CD14-positive monocyte (primary cell): ENCODE data around the gene NOP58. TPM values are rescaled to one million over a fixed set of nuclear protein-coding genes. Genes with fewer than 3 reads are reported as not detected.
"Not testable (repeated sequence)": the region's sequence is repeated elsewhere in the genome, so short reads cannot be mapped to it uniquely, and the experiment has no call there.

Experiments
- DNase-seq, 3 donors: peaks; one replicate each; pipeline ENCODE4 v3.0.0-alpha.2; 2011 to 2022
- H2AFZ ChIP-seq: 2 replicates; pipeline ENCODE4 v1.6.0; 2012; ENCODE audit warnings: mild to moderate bottlenecking, low read depth, low read length, inconsistent platforms; ENCODE audit not compliant: insufficient read depth, poor library complexity, severe bottlenecking
- H3K27ac ChIP-seq, 2 donors: 1 replicate in 1 of 2; 2 replicates in 1 of 2; pipeline ENCODE4 v1.5.1; 2012 to 2013; ENCODE audit warnings: low read length in 2 of 2, control low read depth in 1 of 2, inconsistent platforms in 1 of 2, low read depth in 1 of 2, mild to moderate bottlenecking in 1 of 2
- H3K27me3 ChIP-seq, 2 donors: one replicate each; pipeline versions ENCODE4 v1.6.0 to v1.6.1; 2011 to 2013; ENCODE audit warnings: low read length in 2 of 2; ENCODE audit not compliant: control insufficient read depth in 2 of 2, insufficient read depth in 2 of 2
- H3K36me3 ChIP-seq, 2 donors: replicated peaks in 1 of 2; 1 replicate in 1 of 2; 2 replicates in 1 of 2; pipeline versions ENCODE4 v1.5.1 to v1.6.1; 2012 to 2013; ENCODE audit warnings: low read length in 2 of 2, control low read depth in 1 of 2, inconsistent platforms in 1 of 2, mild to moderate bottlenecking in 1 of 2; ENCODE audit not compliant: insufficient read depth in 2 of 2, control insufficient read depth in 1 of 2
- H3K4me1 ChIP-seq, 2 donors: 1 replicate in 1 of 2; 2 replicates in 1 of 2; pipeline versions ENCODE4 v1.5.1 to v1.6.1; 2012 to 2013; ENCODE audit warnings: low read length in 2 of 2, control low read depth in 1 of 2, inconsistent platforms in 1 of 2, mild to moderate bottlenecking in 1 of 2, moderate library complexity in 1 of 2; ENCODE audit not compliant: insufficient read depth in 2 of 2, control insufficient read depth in 1 of 2
- H3K4me2 ChIP-seq: replicated peaks from 2 replicates; pipeline ENCODE3; 2012; ENCODE audit warnings: low read length, moderate library complexity, mild to moderate bottlenecking; ENCODE audit not compliant: poor library complexity, severe bottlenecking; ENCODE audit errors: extremely low read depth
- H3K4me3 ChIP-seq, 3 experiments: fragments of 200-600 bp in 1 of 3; sonication (generic) in 1 of 3; replicated peaks in 1 of 3; 1 replicate in 2 of 3; 2 replicates in 1 of 3; pipeline ENCODE4 v1.5.1; 2011 to 2013; ENCODE audit warnings: low read length in 3 of 3, mild to moderate bottlenecking in 3 of 3, control low read depth in 2 of 3, low read depth in 2 of 3, inconsistent platforms in 1 of 3, moderate library complexity in 1 of 3
- H3K79me2 ChIP-seq: 2 replicates; pipeline ENCODE4 v1.6.0; 2012; ENCODE audit warnings: mild to moderate bottlenecking, control low read depth, inconsistent platforms, low read length, moderate library complexity; ENCODE audit not compliant: insufficient read depth
- H3K9ac ChIP-seq: 2 replicates; pipeline ENCODE4 v1.6.0; 2017; ENCODE audit warnings: low read length, mild to moderate bottlenecking; ENCODE audit not compliant: insufficient read depth, poor library complexity, severe bottlenecking
- H3K9me3 ChIP-seq, 2 donors: replicated peaks in 1 of 2; 1 replicate in 1 of 2; 2 replicates in 1 of 2; pipeline versions ENCODE4 v1.5.1 to v1.6.1; 2012 to 2013; ENCODE audit warnings: low read length in 2 of 2, control low read depth in 1 of 2; ENCODE audit not compliant: control insufficient read depth in 1 of 2, insufficient read depth in 1 of 2
- H4K20me1 ChIP-seq: 2 replicates; pipeline ENCODE4 v1.6.0; 2012; ENCODE audit warnings: mild to moderate bottlenecking, low read length, control low read depth, moderate library complexity; ENCODE audit not compliant: insufficient read depth
- H3K27ac Mint-ChIP-seq, 7 donors: one replicate each; pipeline ENCODE4 v1.8.0; 2020; ENCODE audit warnings: mild to moderate bottlenecking in 7 of 7, mixed read lengths in 7 of 7, moderate library complexity in 6 of 7, inconsistent platforms in 2 of 7
- H3K27me3 Mint-ChIP-seq, 3 donors: one replicate each; pipeline ENCODE4 v1.8.0; 2021 to 2022; ENCODE audit warnings: low read depth in 3 of 3, mild to moderate bottlenecking in 3 of 3, mixed read lengths in 3 of 3, moderate library complexity in 3 of 3, inconsistent platforms in 1 of 3
- H3K36me3 Mint-ChIP-seq, 2 donors: one replicate each; pipeline ENCODE4 v1.8.0; 2020; ENCODE audit warnings: mixed read lengths in 2 of 2, inconsistent platforms in 1 of 2, mild to moderate bottlenecking in 1 of 2
- H3K4me1 Mint-ChIP-seq: one replicate; pipeline ENCODE4 v1.8.0; 2020; ENCODE audit warnings: mild to moderate bottlenecking, mixed read lengths
- H3K4me3 Mint-ChIP-seq, 2 donors: one replicate each; pipeline ENCODE4 v1.8.0; 2020; ENCODE audit warnings: mild to moderate bottlenecking in 2 of 2, mixed read lengths in 2 of 2, moderate library complexity in 1 of 2
- H3K9me3 Mint-ChIP-seq, 7 donors: one replicate each; pipeline ENCODE4 v1.8.0; 2020 to 2022; ENCODE audit warnings: mixed read lengths in 7 of 7, mild to moderate bottlenecking in 6 of 7, moderate library complexity in 6 of 7, inconsistent platforms in 2 of 7
- CTCF ChIP-seq: fragments of 200-600 bp; IDR thresholded peaks from one replicate; pipeline ENCODE4 v1.8.0; 2022; ENCODE audit warnings: antibody characterized with exemption, mild to moderate bottlenecking
- WGBS: methylation state at CpG from one replicate; pipeline ENCODE4 v1.1.5; 2013; ENCODE audit warnings: missing lambda C conversion rate; ENCODE audit not compliant: insufficient coverage; 5-methylcytosine and 5-hydroxymethylcytosine counted together
- intact Hi-C, 2 donors: fragments of 100-400 bp; cut with micrococcal nuclease; formaldehyde crosslinking; loops; one replicate each; pipeline versions ENCODE4 v1.15.0 to v1.15.1; 2023
- polyA plus RNA-seq, 3 donors: library from polyadenylated mRNA; depleted of rRNA in 1 of 3; unstranded in 2 of 3; stranded (reverse) in 1 of 3; fragments of 300-500 nt in 2 of 3; fragments of >200 nt in 1 of 3; fragmentation: Illumina TruSeq in 2 of 3; gene quantifications; 1 replicate in 2 of 3; 2 replicates in 1 of 3; pipeline ENCODE4 v1.2.3, GENCODE V29; 2012 to 2021

Gene NOP58
- polyA plus RNA-seq, 3 donors = 19.4 to 25.4 (median 22.5) TPM

- Histone ChIP-seq H2AFZ (peak overlapping the region; percentile 100), H3K4me3 (peak overlapping the region; percentile 76 to 97 (median 93)), H3K36me3 (peaks cover 0 to 7% of the 10 kb centered on the region in 2 donors), H3K79me2 (peaks cover 55% of the 10 kb centered on the region), H3K4me1 (peaks cover 17 to 20% of the 10 kb centered on the region in 2 donors), H3K9ac (peak overlapping the region; percentile 84), H3K27ac (peak overlapping the region; percentile 15 to 91), H3K9me3 (no peaks in the 10 kb centered on the region), H3K4me2 (peak overlapping the region; percentile 98), H3K27me3 (no peaks in the 10 kb centered on the region), H4K20me1 (peaks cover 35% of the 10 kb centered on the region)
- H3K9me3 Mint-ChIP-seq = no peaks in the 10 kb centered on the region
- H3K27ac Mint-ChIP-seq = peak overlapping the region; percentile 82 to 92 (median 85)
- peak overlapping the region; percentile 97 to 98 for H3K4me3 Mint-ChIP-seq
- peaks cover 0 to 3% of the 10 kb centered on the region in 2 donors for H3K36me3 Mint-ChIP-seq
- peaks cover 28% of the 10 kb centered on the region for H3K4me1 Mint-ChIP-seq
- peaks cover 0 to 3% (median 3%) of the 10 kb centered on the region in 3 donors for H3K27me3 Mint-ChIP-seq
- peak; percentile 4 to 20 (median 13) for DNase-seq
- no peak for TF ChIP-seq CTCF
- intact Hi-C loops = loop anchor here in 1 of 2 donors (1.0 kb wide), 1 partner anchor 27 kb away; the partner anchor contains the start of gene NOP58
- WGBS = 0% methylated on average over 24 of the region's 30 CpGs
Measured at GRCh38 chr2:202237787-202238233, 27.8 kb upstream of the NOP58 start.

- intact Hi-C loops = loop anchor here in 1 of 2 donors (1.0 kb wide), 1 partner anchor 27 kb away; the partner anchor contains the start of gene NOP58
- TF ChIP-seq CTCF = no peak
- H3K27me3 ChIP-seq = no peaks in the 10 kb centered on the region
- no peaks in the 10 kb centered on the region for H3K36me3 Mint-ChIP-seq
- H3K9ac ChIP-seq = peak within 1 kb of the TSS; percentile 84
- H3K4me3 Mint-ChIP-seq = peak within 1 kb of the TSS; percentile 97 to 98
- DNase-seq = peak; percentile 84 to 88 (median 88)
- H3K36me3 ChIP-seq = peaks cover 0 to 2% of the 10 kb centered on the region in 2 donors
- peak within 1 kb of the TSS; percentile 100 for H2AFZ ChIP-seq
- peak within 1 kb of the TSS; percentile 59 to 91 for H3K27ac ChIP-seq
- 7% methylated on average over 29 of the region's 54 CpGs for WGBS
- H3K27ac Mint-ChIP-seq = peak within 1 kb of the TSS; percentile 85 to 97 (median 92)
- H3K9me3 Mint-ChIP-seq = no peaks in the 10 kb centered on the region
- H3K4me1 ChIP-seq = peaks cover 17 to 20% of the 10 kb centered on the region in 2 donors
- H3K4me3 ChIP-seq = peak within 1 kb of the TSS; percentile 76 to 97 (median 93)
- no peaks in the 10 kb centered on the region for H3K9me3 ChIP-seq
- H3K4me1 Mint-ChIP-seq = peaks cover 24% of the 10 kb centered on the region
- peak within 1 kb of the TSS; percentile 98 for H3K4me2 ChIP-seq
- H3K79me2 ChIP-seq = peaks cover 48% of the 10 kb centered on the region
- H4K20me1 ChIP-seq = peaks cover 28% of the 10 kb centered on the region
- peaks cover 3% of the 10 kb centered on the region in 3 donors for H3K27me3 Mint-ChIP-seq
Measured at GRCh38 chr2:202238234-202239197, 27.0 kb upstream of the NOP58 start, which contains the start of gene SUMO1. SUMO1 (minus strand) TSS chr2:202238597; CDS start chr2:202238451, 146 bp downstream.

GRCh38 chr2:202247710-202248109 lies 17.9 kb upstream of the NOP58 start:
- WGBS = no CpG with 5 or more reads among the region's 5 CpGs
- H3K27ac ChIP-seq, H3K9me3 ChIP-seq, H2AFZ ChIP-seq, DNase-seq, H3K27me3 ChIP-seq, H3K4me2 ChIP-seq, H3K36me3 Mint-ChIP-seq, intact Hi-C loops, H3K27me3 Mint-ChIP-seq, H3K4me3 Mint-ChIP-seq, H4K20me1 ChIP-seq, H3K9ac ChIP-seq, H3K4me3 ChIP-seq, H3K4me1 Mint-ChIP-seq, H3K36me3 ChIP-seq, H3K4me1 ChIP-seq, H3K79me2 ChIP-seq: not testable (repeated sequence)
- Mint-ChIP-seq H3K27ac (peak overlapping the region in 2 of 7 donors; percentile 19 to 23), H3K9me3 (peaks cover 0 to 17% (median 4%) of the 10 kb centered on the region in 7 donors)
